ENCODE measurements around the gene CARD19. TPM values are rescaled to one million over a fixed set of nuclear protein-coding genes. Genes with fewer than 3 reads are reported as not detected.

CARD19 gene
- total and polyA plus RNA-seq, 9 of the 15 experiments (the other 6 are each of a cell fraction or from before 2014, with no cell fraction given): 0.90 to 34.9 (median 14.6) TPM

DNA sequence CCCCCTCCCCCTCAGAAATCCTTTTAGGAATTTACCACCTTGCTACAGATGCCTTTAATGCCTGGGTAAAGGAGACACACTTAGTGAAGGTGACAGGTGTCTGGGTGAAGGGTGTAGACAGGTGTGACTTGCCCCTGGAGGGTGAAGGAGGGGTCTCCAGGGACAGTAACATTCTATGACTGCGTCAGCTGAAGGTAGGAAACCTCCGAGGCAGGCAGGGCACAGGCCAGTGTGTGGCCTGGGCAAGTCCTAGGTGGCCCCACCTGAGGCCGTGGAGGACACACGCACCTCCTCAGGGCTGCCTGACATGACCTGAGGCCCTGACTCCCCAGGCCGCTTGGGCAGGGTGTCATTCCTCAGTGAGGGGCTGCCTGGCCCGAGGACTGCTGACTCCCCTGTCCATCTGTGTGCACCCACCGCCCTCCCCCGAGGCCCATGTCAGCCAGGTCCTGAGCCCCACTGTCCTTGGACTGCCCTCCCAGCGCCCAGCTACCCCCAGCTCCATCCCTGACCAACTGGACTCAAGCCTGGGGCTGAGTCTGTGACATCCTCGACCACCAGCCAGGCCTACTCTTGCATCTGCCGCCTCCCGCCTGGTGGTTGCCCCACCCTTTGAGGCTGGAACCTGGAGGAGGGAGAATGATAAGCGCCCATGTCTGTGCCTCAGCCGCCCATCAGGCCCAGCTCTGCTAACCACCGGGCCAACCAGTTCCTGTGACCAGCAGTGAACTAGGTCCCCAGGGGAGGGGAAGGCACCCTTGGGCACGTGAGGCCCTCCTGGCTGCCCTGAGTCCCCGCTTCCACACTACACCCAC, 18.4 kb downstream of the CARD19 start:
- ChIA-PET POLR2A (no interaction called here), CTCF (ENCODE audit: low intra/inter-chr PET ratio) (no interaction called here)
- ATAC-seq (peak; percentile 56), FAIRE-seq (no peak), DNase-seq (ENCODE audit: extremely low read depth in 1 of 4, low spot score in 3 of 4) (peak; percentile 43 to 67 (median 61))
- BruUV-seq (replicated peaks): no TSS peak
- Histone ChIP-seq H3K79me2 (ENCODE audit: control insufficient read depth, insufficient read depth, low read length) (no peaks in the 10 kb centered on the region), H3K4me1 (replicated peaks in 1 of 2; ENCODE audit: control insufficient read depth in 2 of 2, insufficient read depth in 2 of 2, low read length in 2 of 2) (peaks cover 37 to 59% of the 10 kb centered on the region in 2 experiments), H3K9me1 (ENCODE audit: control insufficient read depth, insufficient read depth, low read length) (peaks cover 3% of the 10 kb centered on the region), H3K9ac (ENCODE audit: insufficient read depth in 1 of 2, low read depth in 2 of 2, low read length in 2 of 2) (peak overlapping the region; percentile 66 to 87; a peak in 3 of 4 replicates), H3K4me3 (no peak overlapping the region), H3K27ac (ENCODE audit: extremely low read depth, low read depth, low read length) (peak overlapping the region; percentile 89), H3K27me3 (ENCODE audit: control insufficient read depth in 2 of 2, insufficient read depth in 2 of 2, low read length in 2 of 2) (no peaks in the 10 kb centered on the region), H2AFZ (ENCODE audit: low read depth, low read length) (peak overlapping the region; percentile 69; the same call in 1 of the 2 replicates), H3K36me3 (ENCODE audit: control insufficient read depth, insufficient read depth, low read length) (peaks cover 5% of the 10 kb centered on the region; the same call in 1 of the 3 replicates), H3K4me2 (ENCODE audit: insufficient read depth, low read length) (peak overlapping the region; percentile 41), H3K9me3 (replicated peaks; ENCODE audit: control insufficient read depth, insufficient read depth, low read depth, low read length) (no peaks in the 10 kb centered on the region), H4K20me1 (replicated peaks; ENCODE audit: control insufficient read depth, insufficient read depth, low read length) (no peaks in the 10 kb centered on the region)
- in situ Hi-C loops (cut with MboI): no loop called here
- intact Hi-C loops (cut with micrococcal nuclease): no loop called here
- 48% methylated on average over 15 of the region's 17 CpGs for WGBS (ENCODE audit: insufficient coverage, low coverage, missing lambda C conversion rate)
- TF ChIP-seq, protein P1, sequence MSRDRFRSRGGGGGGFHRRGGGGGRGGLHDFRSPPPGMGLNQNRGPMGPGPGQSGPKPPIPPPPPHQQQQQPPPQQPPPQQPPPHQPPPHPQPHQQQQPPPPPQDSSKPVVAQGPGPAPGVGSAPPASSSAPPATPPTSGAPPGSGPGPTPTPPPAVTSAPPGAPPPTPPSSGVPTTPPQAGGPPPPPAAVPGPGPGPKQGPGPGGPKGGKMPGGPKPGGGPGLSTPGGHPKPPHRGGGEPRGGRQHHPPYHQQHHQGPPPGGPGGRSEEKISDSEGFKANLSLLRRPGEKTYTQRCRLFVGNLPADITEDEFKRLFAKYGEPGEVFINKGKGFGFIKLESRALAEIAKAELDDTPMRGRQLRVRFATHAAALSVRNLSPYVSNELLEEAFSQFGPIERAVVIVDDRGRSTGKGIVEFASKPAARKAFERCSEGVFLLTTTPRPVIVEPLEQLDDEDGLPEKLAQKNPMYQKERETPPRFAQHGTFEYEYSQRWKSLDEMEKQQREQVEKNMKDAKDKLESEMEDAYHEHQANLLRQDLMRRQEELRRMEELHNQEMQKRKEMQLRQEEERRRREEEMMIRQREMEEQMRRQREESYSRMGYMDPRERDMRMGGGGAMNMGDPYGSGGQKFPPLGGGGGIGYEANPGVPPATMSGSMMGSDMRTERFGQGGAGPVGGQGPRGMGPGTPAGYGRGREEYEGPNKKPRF (IDR thresholded peaks at IDR 0.05; ENCODE audit: low read depth, low read length): no peak
- TF ChIP-seq, protein P2, sequence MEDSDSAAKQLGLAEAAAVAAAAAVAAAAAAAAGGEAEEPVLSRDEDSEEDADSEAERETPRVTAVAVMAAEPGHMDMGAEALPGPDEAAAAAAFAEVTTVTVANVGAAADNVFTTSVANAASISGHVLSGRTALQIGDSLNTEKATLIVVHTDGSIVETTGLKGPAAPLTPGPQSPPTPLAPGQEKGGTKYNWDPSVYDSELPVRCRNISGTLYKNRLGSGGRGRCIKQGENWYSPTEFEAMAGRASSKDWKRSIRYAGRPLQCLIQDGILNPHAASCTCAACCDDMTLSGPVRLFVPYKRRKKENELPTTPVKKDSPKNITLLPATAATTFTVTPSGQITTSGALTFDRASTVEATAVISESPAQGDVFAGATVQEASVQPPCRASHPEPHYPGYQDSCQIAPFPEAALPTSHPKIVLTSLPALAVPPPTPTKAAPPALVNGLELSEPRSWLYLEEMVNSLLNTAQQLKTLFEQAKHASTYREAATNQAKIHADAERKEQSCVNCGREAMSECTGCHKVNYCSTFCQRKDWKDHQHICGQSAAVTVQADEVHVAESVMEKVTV (CRISPR knock-in tag; IDR thresholded peaks at IDR 0.05): no peak
- no peak for TF ChIP-seq GATAD2A (IDR thresholded peaks at IDR 0.05)
- TF ChIP-seq DPF2 (IDR thresholded peaks at IDR 0.05): no peak
- no peak for TF ChIP-seq FOXP1 (CRISPR knock-in tag; IDR thresholded peaks at IDR 0.05)
- TF ChIP-seq ETV1 (tag; conservative IDR thresholded peaks at IDR 0.05; ENCODE audit: low read depth): no peak
- TF ChIP-seq, protein P3, sequence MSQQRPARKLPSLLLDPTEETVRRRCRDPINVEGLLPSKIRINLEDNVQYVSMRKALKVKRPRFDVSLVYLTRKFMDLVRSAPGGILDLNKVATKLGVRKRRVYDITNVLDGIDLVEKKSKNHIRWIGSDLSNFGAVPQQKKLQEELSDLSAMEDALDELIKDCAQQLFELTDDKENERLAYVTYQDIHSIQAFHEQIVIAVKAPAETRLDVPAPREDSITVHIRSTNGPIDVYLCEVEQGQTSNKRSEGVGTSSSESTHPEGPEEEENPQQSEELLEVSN (IDR thresholded peaks at IDR 0.05; ENCODE audit: borderline replicate concordance in 1 of 2, extremely low read depth in 1 of 2, insufficient read depth in 1 of 2, insufficient read length in 1 of 2, low read depth in 1 of 2, low read length in 1 of 2, poor library complexity in 1 of 2, severe bottlenecking in 1 of 2): peak; percentile 23 to 66
- no peak for TF ChIP-seq ZNF785 (CRISPR knock-in tag; IDR thresholded peaks at IDR 0.05)
- TF ChIP-seq, protein P4, sequence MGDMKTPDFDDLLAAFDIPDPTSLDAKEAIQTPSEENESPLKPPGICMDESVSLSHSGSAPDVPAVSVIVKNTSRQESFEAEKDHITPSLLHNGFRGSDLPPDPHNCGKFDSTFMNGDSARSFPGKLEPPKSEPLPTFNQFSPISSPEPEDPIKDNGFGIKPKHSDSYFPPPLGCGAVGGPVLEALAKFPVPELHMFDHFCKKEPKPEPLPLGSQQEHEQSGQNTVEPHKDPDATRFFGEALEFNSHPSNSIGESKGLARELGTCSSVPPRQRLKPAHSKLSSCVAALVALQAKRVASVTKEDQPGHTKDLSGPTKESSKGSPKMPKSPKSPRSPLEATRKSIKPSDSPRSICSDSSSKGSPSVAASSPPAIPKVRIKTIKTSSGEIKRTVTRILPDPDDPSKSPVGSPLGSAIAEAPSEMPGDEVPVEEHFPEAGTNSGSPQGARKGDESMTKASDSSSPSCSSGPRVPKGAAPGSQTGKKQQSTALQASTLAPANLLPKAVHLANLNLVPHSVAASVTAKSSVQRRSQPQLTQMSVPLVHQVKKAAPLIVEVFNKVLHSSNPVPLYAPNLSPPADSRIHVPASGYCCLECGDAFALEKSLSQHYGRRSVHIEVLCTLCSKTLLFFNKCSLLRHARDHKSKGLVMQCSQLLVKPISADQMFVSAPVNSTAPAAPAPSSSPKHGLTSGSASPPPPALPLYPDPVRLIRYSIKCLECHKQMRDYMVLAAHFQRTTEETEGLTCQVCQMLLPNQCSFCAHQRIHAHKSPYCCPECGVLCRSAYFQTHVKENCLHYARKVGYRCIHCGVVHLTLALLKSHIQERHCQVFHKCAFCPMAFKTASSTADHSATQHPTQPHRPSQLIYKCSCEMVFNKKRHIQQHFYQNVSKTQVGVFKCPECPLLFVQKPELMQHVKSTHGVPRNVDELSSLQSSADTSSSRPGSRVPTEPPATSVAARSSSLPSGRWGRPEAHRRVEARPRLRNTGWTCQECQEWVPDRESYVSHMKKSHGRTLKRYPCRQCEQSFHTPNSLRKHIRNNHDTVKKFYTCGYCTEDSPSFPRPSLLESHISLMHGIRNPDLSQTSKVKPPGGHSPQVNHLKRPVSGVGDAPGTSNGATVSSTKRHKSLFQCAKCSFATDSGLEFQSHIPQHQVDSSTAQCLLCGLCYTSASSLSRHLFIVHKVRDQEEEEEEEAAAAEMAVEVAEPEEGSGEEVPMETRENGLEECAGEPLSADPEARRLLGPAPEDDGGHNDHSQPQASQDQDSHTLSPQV (IDR thresholded peaks at IDR 0.05): peak; percentile 50

Data from K562 (cell line).